Effector CD8-positive, alpha-beta T cell (primary cell): ENCODE measurements around the gene TRIM9.

Experiments
- DNase-seq: peaks from one replicate; lab custom pipeline; 2025; lab: John Stamatoyannopoulos, UW

Gene TRIM9

GRCh38 chr14:51093371-51094281, 1.3 kb downstream of the TRIM9 start:
- peak; percentile 22 for DNase-seq

GRCh38 chr14:51092965-51093364, 1.9 kb downstream of the TRIM9 start:
- DNase-seq, result no peak

GRCh38 chr14:51089278-51089677, 5.6 kb downstream of the TRIM9 start:
- no peak for DNase-seq

- no peak for DNase-seq
Measured at GRCh38 chr14:51087031-51087441, 7.9 kb downstream of the TRIM9 start.

GRCh38 chr14:51086044-51086443, 8.9 kb downstream of the TRIM9 start:
- DNase-seq, result no peak

GRCh38 chr14:51084962-51085361, 9.9 kb downstream of the TRIM9 start:
- DNase-seq, result no peak

GRCh38 chr14:51084507-51084906, 10.4 kb downstream of the TRIM9 start:
- DNase-seq, result no peak

- no peak for DNase-seq
Measured at GRCh38 chr14:51082349-51082748, 12.6 kb downstream of the TRIM9 start.

GRCh38 chr14:51081712-51082111, 13.2 kb downstream of the TRIM9 start:
- DNase-seq, result no peak

GRCh38 chr14:51081209-51081608, 13.7 kb downstream of the TRIM9 start:
- no peak for DNase-seq

- DNase-seq, result no peak
Measured at GRCh38 chr14:51080645-51081044, 14.3 kb downstream of the TRIM9 start.

GRCh38 chr14:51079489-51079888, 15.4 kb downstream of the TRIM9 start:
- DNase-seq, result no peak

GRCh38 chr14:51079085-51079484, 15.8 kb downstream of the TRIM9 start:
- no peak for DNase-seq

- DNase-seq, result no peak
Measured at GRCh38 chr14:51074701-51075385, 20.1 kb downstream of the TRIM9 start.

GRCh38 chr14:51073731-51074130, 21.2 kb downstream of the TRIM9 start:
- DNase-seq, result no peak

GRCh38 chr14:51072976-51073375, 21.9 kb downstream of the TRIM9 start:
- DNase-seq, result no peak

GRCh38 chr14:51071857-51072256, 23.0 kb downstream of the TRIM9 start:
- no peak for DNase-seq

GRCh38 chr14:51070726-51071125, 24.2 kb downstream of the TRIM9 start:
- no peak for DNase-seq

GRCh38 chr14:51069055-51069454, 25.9 kb downstream of the TRIM9 start:
- no peak for DNase-seq

- DNase-seq, result no peak
Measured at GRCh38 chr14:51068268-51068667, 26.6 kb downstream of the TRIM9 start.

GRCh38 chr14:51067295-51067694, 27.6 kb downstream of the TRIM9 start:
- DNase-seq, result no peak

GRCh38 chr14:51066576-51066975, 28.3 kb downstream of the TRIM9 start:
- no peak for DNase-seq

- DNase-seq, result no peak
Measured at GRCh38 chr14:51059032-51059431, 35.9 kb downstream of the TRIM9 start.
